HG03342 (cell line): ENCODE data around the gene ENTHD1.

Experiments
- ATAC-seq: cut with Tn5 transposase; IDR thresholded peaks from one replicate; pipeline ENCODE4 v1.9.1; 2021; ENCODE audit warnings: mild to moderate bottlenecking, moderate library complexity; ENCODE audit not compliant: unreplicated experiment

Gene ENTHD1

GRCh38 chr22:39718206-39718605 lies 175.4 kb downstream of the ENTHD1 start:
- no peak for ATAC-seq

DNA sequence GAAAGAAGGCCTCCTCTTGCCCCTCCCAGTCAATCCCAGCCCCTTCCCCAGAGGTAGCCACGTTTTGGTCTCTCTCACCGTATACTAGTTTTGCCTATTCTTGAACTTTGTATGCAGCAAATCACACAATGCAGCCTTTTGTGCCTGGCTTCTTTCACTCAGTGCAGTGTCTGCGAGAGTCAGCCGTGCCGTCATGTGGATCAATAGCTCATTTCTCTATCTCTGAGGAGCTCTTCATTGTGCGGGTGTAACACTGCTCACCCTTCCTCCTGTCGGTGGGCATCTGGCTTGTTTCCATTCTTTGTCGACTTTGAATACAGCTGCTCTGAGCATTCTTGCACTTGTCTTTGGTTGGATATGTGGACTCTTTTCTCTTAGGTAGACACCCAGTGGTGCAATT lies 176.5 kb downstream of the ENTHD1 start:
- no peak for ATAC-seq

GRCh38 chr22:39716534-39716933 lies 177.0 kb downstream of the ENTHD1 start:
- no peak for ATAC-seq

DNA sequence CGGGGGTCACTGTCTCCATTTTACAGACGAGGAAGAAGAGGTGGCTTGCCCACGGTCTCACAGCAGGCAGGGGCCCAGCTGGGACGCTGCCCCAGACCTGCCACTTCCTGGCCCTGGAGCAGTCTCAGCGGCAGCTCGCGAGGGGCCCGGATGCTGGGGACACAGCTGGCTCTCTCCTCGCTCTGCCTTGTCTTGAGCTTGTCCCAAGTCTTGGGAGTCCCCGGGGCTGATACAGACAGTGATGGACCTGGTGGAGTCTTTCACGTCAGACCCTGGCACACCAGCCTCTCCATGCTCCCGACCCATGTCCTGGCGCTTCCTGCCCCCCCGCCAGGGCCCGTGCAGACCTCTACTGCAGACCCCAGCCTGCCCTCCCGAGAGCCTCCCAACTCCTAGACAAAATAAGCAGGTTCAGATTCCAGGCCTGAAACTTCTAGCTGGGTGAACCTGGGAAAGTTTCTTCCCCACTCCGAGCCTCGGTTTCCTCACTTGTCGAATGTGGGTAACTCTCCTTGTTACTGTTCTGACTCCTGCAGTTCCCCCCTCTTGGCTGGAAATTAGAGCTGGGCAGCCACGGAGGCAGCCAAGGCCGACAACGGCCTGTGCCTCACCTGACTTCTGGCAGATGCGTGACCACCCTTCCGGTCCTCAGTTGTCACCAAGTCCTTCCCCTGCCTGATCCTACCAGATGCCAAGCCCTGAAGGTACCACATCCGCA lies 177.6 kb downstream of the ENTHD1 start:
- no peak for ATAC-seq

DNA sequence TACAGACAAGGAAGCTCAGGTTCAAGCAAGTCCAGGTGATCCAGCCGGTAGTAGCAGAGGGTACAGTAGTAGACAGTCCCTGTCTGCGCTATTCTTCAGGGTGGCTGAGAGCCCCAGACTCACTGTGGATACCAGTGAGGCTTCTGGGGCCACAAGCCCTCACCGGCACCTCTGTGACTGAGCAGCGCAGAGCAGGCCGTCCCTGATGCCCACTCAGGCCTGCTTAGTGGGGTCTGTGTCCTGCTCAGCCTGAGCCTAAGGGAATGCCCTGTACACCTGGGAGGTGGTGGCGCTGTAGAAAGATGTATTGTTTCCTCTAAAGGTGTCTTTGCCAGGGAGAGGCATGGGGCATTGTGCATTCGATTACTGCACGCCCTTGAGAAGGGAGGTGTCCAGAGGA lies 179.2 kb downstream of the ENTHD1 start:
- ATAC-seq: no peak

GRCh38 chr22:39713799-39714290 lies 179.7 kb downstream of the ENTHD1 start:
- ATAC-seq: no peak

DNA sequence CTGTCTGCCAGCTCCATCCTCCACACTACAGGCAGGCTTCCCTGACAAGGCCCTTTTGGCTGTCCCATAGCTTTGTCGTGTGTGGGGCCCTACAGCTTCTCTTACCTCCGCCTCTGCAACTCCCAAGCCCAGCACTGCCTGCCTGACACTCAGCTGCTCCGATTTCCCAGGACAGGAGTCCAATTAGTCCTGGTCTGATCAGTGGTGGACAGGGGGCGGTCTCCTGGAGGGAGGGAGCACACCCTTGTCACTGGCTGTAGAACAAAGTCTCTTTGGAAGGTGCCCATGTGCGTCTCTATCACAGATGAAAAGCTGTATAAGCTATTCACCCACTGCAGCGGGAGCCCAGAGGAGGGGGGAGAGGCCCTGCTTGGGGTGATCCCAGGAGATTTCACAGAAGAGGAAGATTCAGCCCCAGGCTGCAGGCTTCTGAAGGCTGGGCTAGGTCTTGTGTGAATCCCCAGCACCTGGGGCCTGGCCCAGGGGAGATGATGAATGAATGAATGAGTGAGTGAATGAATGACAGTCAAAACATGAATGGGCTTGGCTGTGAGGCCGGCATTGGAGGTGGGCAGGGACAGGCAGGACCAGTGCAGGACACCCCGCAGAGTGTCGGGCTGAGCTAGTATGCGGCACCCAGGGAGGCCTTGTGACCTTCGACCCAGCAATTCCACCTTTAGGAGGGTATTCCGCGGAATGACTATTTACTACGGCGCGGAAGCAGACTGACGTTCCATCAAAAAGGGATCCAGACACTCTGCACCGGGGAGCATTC lies 180.6 kb downstream of the ENTHD1 start:
- ATAC-seq: no peak

- ATAC-seq: no peak
These were observed 181.5 kb downstream of the ENTHD1 start for GRCh38 chr22:39712081-39712480.

GRCh38 chr22:39710380-39711150 lies 183.0 kb downstream of the ENTHD1 start:
- no peak for ATAC-seq

GRCh38 chr22:39707816-39708215 lies 185.7 kb downstream of the ENTHD1 start:
- no peak for ATAC-seq

DNA sequence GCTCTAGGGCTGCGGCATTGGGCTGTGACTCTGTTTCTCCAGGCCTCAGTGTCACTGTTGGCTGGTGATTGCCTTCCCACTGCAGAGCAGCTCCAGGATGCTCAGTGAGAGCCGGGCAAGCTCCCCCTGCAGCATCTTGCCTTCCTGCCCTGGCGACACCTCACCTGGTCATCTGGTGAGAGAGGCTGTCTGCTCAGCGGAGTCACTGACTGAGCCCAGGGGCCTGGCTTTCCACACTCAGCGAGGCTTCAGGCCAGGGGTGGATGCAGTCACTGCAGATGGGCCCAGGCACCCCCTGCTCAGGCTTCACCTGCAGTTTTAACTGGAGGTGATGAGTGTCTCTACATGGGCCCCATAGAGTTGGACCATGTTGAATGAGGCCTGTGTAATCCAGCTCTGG lies 186.2 kb downstream of the ENTHD1 start:
- no peak for ATAC-seq

- no peak for ATAC-seq
These were observed 187.0 kb downstream of the ENTHD1 start for GRCh38 chr22:39706376-39707140.

GRCh38 chr22:39705386-39705785 lies 188.2 kb downstream of the ENTHD1 start:
- ATAC-seq: no peak

GRCh38 chr22:39703928-39704639 lies 189.5 kb downstream of the ENTHD1 start:
- no peak for ATAC-seq

GRCh38 chr22:39703091-39703490 lies 190.5 kb downstream of the ENTHD1 start:
- ATAC-seq: no peak

DNA sequence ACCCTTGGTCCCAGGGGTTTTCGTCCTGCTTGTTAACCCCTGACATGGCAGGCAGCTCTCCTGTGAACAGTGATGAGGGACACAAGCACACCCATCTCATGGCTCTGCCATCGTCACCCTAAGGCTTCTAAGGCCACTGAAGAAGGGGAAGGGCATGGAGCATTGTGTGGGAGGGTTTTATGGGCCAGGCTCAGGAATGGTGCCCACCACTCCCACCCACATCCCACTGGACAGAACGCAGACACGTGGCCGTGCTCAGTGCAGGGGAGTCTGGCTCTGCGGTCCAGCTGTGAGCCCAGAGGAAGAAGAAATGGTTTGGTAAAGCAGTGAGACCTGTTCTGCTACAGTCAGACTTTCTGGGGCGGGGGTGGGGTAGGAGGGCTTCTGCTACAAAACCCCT lies 193.0 kb downstream of the ENTHD1 start:
- ATAC-seq: no peak

- no peak for ATAC-seq
These were observed 193.8 kb downstream of the ENTHD1 start for GRCh38 chr22:39699631-39700360.

DNA sequence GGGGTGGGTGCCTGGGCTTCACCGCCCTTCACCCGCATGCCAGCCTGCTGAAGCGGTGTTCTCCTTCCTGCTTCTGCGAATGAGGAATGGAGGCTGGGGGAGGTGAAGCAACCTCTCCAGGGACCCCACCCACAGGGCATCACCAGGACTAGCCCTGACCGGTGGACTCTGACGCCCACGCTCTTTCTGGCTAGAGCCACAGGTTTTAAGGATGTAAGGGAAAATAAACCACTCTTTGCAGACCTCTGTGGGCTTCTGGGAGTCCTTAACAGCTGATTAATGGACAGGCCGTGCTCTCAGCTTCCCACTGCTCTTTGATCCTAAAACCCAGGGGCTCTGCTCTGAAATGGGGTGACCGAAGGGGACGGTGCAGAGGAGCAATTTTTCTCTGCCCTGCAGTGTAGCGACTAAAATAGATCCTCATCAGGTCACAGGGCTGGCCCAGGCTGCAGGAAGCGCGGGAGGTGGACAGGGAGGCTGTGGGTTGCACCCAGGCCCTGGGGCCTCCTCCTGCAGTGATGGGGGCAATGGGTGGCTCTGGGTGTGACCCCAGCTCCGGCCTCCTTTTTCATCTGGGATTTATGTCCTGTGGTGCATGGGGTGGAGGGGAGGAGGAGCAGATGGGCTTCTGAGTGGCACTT lies 195.7 kb downstream of the ENTHD1 start:
- ATAC-seq: no peak

- no peak for ATAC-seq
These were observed 199.5 kb downstream of the ENTHD1 start for GRCh38 chr22:39693943-39694500.
